Ectodermal cell (in vitro differentiated cells): Measurements from ENCODE around the gene WDPCP.
"Not testable (repeated sequence)": the region's sequence is repeated elsewhere in the genome, so short reads cannot be mapped to it uniquely, and the experiment has no call there.

Experiments used
- H3K27ac ChIP-seq: 2 replicates; pipeline ENCODE4 v1.7.0; 2013; ENCODE audit warnings: mild to moderate bottlenecking, low read depth, low read length; ENCODE audit not compliant: insufficient read depth, poor library complexity, severe bottlenecking
- H3K27me3 ChIP-seq: 2 replicates; pipeline ENCODE4 v1.7.0; 2013; ENCODE audit warnings: mild to moderate bottlenecking, low read length; ENCODE audit not compliant: insufficient read depth, control insufficient read depth, poor library complexity, severe bottlenecking
- H3K36me3 ChIP-seq: one replicate; pipeline ENCODE4 v1.7.0; 2013; ENCODE audit warnings: low read length; ENCODE audit not compliant: control insufficient read depth, insufficient read depth
- H3K4me1 ChIP-seq: one replicate; pipeline ENCODE4 v1.7.0; 2013; ENCODE audit warnings: low read length; ENCODE audit not compliant: control insufficient read depth, insufficient read depth
- H3K4me3 ChIP-seq: 2 replicates; pipeline ENCODE4 v1.7.0; 2013; ENCODE audit warnings: low read depth, low read length, control low read depth; ENCODE audit not compliant: insufficient read depth
- H3K9me3 ChIP-seq: 2 replicates; pipeline ENCODE4 v1.7.0; 2013; ENCODE audit warnings: mild to moderate bottlenecking, low read length, moderate library complexity; ENCODE audit not compliant: control insufficient read depth
- WGBS, 2 experiments: methylation state at CpG; one replicate each; pipeline ENCODE4 v1.1.7; 2013; ENCODE audit warnings: missing lambda C conversion rate in 2 of 2; 5-methylcytosine and 5-hydroxymethylcytosine counted together

Gene WDPCP

GRCh38 chr2:63300835-63301234, 287.4 kb downstream of the WDPCP start:
- Histone ChIP-seq H3K27me3 (no peaks in the 10 kb centered on the region), H3K36me3 (no peaks in the 10 kb centered on the region), H3K4me3 (no peak overlapping the region), H3K4me1 (no peaks in the 10 kb centered on the region), H3K27ac (no peak overlapping the region), H3K9me3 (peaks cover 10% of the 10 kb centered on the region)
- WGBS, 2 experiments, result 93 to 94% methylated on average over 2 of the region's 2 CpGs

DNA sequence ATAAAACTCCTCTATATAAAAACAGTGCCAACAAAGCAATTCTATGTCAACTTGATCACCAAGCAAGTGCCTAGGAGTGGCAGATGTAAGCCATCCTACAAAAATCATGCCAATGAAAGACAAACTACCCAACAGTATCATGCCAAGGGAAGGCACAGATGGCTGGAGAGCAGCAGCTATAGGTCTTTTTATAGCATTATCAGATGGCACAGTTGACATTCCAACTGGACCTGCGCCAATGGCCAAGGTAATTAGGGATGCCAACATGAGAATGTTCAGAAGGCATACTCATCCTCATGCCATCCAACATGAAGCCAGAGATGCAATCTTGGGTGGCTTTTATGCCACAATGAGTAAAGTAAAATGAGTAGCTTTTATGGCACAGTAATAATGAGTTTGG, 300.3 kb downstream of the WDPCP start:
- 90 to 100% methylated on average over 1 of the region's 1 CpG for WGBS, 2 experiments

GRCh38 chr2:63286520-63286919, 301.8 kb downstream of the WDPCP start:
- not testable (repeated sequence) for H3K27me3 ChIP-seq, H3K9me3 ChIP-seq, H3K4me3 ChIP-seq, H3K27ac ChIP-seq, H3K36me3 ChIP-seq, H3K4me1 ChIP-seq
- WGBS, 2 experiments, result 87 to 96% methylated on average over 3 to 4 of the region's 4 CpGs

More for the DNA sequence above, 300.3 kb downstream of the WDPCP start:
- no peaks in the 10 kb centered on the region for H3K27me3 ChIP-seq
- no peak overlapping the region for H3K4me3 ChIP-seq
- no peaks in the 10 kb centered on the region for H3K9me3 ChIP-seq
- H3K4me1 ChIP-seq, result no peaks in the 10 kb centered on the region
- H3K27ac ChIP-seq, result no peak overlapping the region
- no peaks in the 10 kb centered on the region for H3K36me3 ChIP-seq

DNA sequence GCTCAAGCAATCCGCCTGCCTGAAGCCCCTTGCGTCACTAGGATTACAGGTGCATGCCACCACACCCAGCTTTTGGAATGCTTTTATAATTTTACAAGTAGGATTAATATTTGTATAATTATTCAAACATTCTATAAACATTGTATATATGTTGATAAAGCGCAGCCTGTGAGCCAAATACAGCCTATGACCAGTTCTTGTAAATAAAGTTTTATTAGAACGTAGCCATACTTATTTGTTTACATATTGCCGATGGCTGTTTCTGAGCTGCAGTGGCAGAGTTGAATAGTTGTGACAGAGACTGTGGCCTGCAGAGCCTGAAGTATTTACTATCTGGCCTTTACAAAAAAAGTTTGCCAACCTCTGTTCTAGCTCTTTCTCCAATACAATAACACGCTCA, 305.0 kb downstream of the WDPCP start:
- WGBS, 2 experiments, result 92 to 93% methylated on average over 4 to 6 of the region's 6 CpGs
- Histone ChIP-seq H3K36me3 (no peaks in the 10 kb centered on the region), H3K9me3 (peaks cover 2% of the 10 kb centered on the region), H3K4me3 (no peak overlapping the region), H3K27me3 (no peaks in the 10 kb centered on the region), H3K27ac (no peak overlapping the region), H3K4me1 (no peaks in the 10 kb centered on the region)

GRCh38 chr2:63272560-63272959, 315.7 kb downstream of the WDPCP start:
- no peak overlapping the region for H3K27ac ChIP-seq

DNA sequence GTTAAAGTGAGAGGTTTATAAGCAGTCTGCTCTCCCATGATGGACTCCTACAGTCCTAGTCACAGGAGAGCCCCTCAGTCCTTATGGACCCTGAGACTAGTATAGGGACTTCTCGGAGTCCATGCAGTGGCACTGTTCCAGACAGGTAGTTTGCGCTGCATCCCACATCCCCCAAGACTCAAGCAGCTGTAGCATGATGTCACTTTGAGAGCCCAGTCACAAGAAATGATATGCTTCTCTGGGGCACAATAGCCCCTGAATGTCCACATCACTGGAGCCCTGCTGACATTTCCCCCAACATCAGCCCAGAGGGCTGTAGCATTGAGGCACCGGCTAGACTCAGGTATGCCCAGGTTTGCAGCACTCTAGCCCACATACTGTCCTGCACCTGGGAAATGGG, 317.6 kb downstream of the WDPCP start:
- Histone ChIP-seq H3K27me3 (no peaks in the 10 kb centered on the region), H3K4me3 (no peak overlapping the region), H3K9me3 (no peaks in the 10 kb centered on the region), H3K36me3 (no peaks in the 10 kb centered on the region), H3K27ac (no peak overlapping the region), H3K4me1 (no peaks in the 10 kb centered on the region)
- WGBS, 2 experiments, result 93 to 97% methylated on average over 3 of the region's 3 CpGs

More at GRCh38 chr2:63272560-63272959, 315.7 kb downstream of the WDPCP start:
- Histone ChIP-seq H3K9me3 (no peaks in the 10 kb centered on the region), H3K27me3 (no peaks in the 10 kb centered on the region), H3K4me3 (no peak overlapping the region), H3K4me1 (no peaks in the 10 kb centered on the region), H3K36me3 (no peaks in the 10 kb centered on the region)
- WGBS, 2 experiments, result 85 to 94% methylated on average over 3 to 4 of the region's 4 CpGs

GRCh38 chr2:63268946-63269345, 319.3 kb downstream of the WDPCP start:
- Histone ChIP-seq H3K9me3 (no peaks in the 10 kb centered on the region), H3K27ac (no peak overlapping the region), H3K27me3 (no peaks in the 10 kb centered on the region), H3K4me3 (no peak overlapping the region), H3K4me1 (no peaks in the 10 kb centered on the region), H3K36me3 (no peaks in the 10 kb centered on the region)

DNA sequence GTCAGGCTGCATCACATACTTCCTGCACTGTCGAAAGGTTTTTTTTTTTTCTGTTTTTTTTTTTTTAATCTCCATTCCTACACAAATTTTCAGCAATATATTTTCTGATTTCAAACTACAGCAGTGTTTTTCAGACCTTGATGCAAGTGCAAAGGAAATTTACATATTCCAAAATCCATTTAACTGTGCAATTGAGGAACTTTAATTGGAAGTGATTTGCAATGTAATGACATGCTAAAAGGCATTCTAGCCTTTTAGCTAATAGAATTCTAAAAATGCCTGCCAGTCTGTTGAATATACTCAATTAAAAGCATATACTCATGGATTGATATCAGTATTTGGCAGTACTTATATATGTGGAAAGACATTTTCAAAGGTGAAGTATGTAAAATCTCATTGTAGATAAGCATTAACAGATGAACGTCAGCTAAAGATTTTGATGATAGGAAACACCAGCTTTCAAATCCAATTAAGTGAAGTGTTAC, 327.1 kb downstream of the WDPCP start:
- Histone ChIP-seq H3K4me3 (no peak overlapping the region), H3K27me3 (no peaks in the 10 kb centered on the region), H3K9me3 (no peaks in the 10 kb centered on the region), H3K27ac (no peak overlapping the region), H3K36me3 (no peaks in the 10 kb centered on the region), H3K4me1 (no peaks in the 10 kb centered on the region)
- 95% methylated on average over 2 of the region's 2 CpGs for WGBS, 2 experiments

DNA sequence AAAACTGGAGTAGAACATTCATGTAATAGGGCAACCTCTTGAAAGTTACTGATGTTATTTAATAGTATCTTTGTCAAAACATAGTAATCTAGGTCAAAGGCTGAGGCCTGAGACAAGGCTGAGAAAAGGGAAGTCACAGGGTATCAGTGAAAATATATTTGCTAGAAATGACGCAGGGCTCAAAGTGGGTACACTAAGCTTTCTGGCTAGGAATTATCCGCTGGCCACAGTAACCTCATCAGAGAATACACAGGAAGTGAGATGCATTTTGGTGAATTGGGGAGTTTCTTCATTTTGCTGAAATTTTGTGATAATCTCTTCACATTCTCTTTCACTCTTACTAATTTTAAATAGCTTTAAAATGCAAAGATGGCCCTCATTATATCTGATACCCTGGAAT, 330.8 kb downstream of the WDPCP start:
- H3K27ac ChIP-seq, result no peak overlapping the region
- H3K9me3 ChIP-seq, result no peaks in the 10 kb centered on the region
- H3K27me3 ChIP-seq, result no peaks in the 10 kb centered on the region
- no peaks in the 10 kb centered on the region for H3K4me1 ChIP-seq
- H3K4me3 ChIP-seq, result no peak overlapping the region
- WGBS, 2 experiments, result 96% methylated on average over 2 of the region's 2 CpGs
- no peaks in the 10 kb centered on the region for H3K36me3 ChIP-seq

DNA sequence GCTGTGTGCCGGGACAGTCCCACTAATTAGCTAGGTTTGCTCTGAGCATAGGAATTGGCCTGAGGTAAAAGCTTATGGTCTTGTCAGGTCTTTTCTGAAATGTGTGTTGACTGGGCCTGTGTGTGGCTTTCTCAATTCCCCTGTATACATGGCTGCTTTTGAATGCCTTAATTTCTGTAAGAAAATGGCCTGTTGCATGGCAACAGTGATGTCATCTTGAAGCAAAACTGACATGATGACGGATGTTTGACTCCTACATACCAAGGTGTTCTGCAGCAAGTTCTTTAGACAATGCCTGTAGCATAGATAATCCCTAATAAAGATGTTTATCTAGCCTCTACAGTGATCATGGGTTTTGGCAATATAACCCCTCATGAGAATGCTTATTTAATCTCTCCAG, 339.1 kb downstream of the WDPCP start:
- Histone ChIP-seq H3K27me3 (no peaks in the 10 kb centered on the region), H3K27ac (no peak overlapping the region), H3K4me3 (no peak overlapping the region), H3K4me1 (no peaks in the 10 kb centered on the region), H3K36me3 (no peaks in the 10 kb centered on the region), H3K9me3 (no peaks in the 10 kb centered on the region)
- WGBS, 2 experiments, result 93 to 98% methylated on average over 2 of the region's 2 CpGs

- Histone ChIP-seq H3K36me3 (no peaks in the 10 kb centered on the region), H3K4me3 (no peak overlapping the region), H3K27ac (no peak overlapping the region), H3K9me3 (no peaks in the 10 kb centered on the region), H3K27me3 (no peaks in the 10 kb centered on the region), H3K4me1 (no peaks in the 10 kb centered on the region)
- WGBS, 2 experiments, result 56 to 100% methylated on average over 1 of the region's 1 CpG
These were observed 345.5 kb downstream of the WDPCP start for GRCh38 chr2:63242747-63243146.
